Measurements from ENCODE around the gene PRKN.

Gene PRKN

DNA sequence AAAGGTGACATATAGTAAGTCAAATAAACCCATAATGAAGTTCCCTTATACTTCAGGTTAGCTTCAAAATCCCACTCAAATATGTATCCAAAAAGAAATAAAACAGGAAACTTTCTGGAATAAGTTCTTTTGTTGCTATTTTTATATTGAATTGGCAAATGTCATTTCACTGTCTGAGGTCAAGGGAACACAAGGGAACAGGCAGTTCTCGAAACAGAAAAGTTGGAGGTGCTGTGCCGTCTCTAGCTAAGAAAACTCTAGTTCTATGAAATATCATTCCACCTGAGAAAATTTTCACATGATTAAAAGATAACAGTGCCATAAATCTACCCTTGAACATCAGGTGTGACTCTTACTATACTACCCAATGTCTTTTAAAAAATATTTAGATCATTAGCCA lies 358.5 kb downstream of the PRKN start:
- H3K27me3 ChIP-seq (ENCODE audit: insufficient read depth, low read length, poor library complexity), result no peaks in the 10 kb centered on the region
- H3K9me3 ChIP-seq (ENCODE audit: insufficient read depth, low read length, severe bottlenecking), result no peaks in the 10 kb centered on the region
- H3K79me2 ChIP-seq (ENCODE audit: insufficient read depth, low read length), result no peaks in the 10 kb centered on the region
- no peak overlapping the region for H3K4me2 ChIP-seq (ENCODE audit: insufficient read depth, low read length)
- H2AFZ ChIP-seq (ENCODE audit: low read depth, low read length), result no peak overlapping the region
- ATAC-seq (ENCODE audit: insufficient read depth, low read depth), result no peak
- no peak overlapping the region for H3K4me3 ChIP-seq (ENCODE audit: low read depth in 1 of 2, low read length in 2 of 2)
- TF ChIP-seq EZH2 (IDR thresholded peaks at IDR 0.05; ENCODE audit: borderline replicate concordance, low read depth, low read length, severe bottlenecking), result no peak
- TF ChIP-seq, protein P1, sequence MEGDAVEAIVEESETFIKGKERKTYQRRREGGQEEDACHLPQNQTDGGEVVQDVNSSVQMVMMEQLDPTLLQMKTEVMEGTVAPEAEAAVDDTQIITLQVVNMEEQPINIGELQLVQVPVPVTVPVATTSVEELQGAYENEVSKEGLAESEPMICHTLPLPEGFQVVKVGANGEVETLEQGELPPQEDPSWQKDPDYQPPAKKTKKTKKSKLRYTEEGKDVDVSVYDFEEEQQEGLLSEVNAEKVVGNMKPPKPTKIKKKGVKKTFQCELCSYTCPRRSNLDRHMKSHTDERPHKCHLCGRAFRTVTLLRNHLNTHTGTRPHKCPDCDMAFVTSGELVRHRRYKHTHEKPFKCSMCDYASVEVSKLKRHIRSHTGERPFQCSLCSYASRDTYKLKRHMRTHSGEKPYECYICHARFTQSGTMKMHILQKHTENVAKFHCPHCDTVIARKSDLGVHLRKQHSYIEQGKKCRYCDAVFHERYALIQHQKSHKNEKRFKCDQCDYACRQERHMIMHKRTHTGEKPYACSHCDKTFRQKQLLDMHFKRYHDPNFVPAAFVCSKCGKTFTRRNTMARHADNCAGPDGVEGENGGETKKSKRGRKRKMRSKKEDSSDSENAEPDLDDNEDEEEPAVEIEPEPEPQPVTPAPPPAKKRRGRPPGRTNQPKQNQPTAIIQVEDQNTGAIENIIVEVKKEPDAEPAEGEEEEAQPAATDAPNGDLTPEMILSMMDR (IDR thresholded peaks at IDR 0.05; ENCODE audit: borderline replicate concordance, extremely low read depth, low read length, poor library complexity, severe bottlenecking), result no peak
- DNase-seq, result no peak
- H3K36me3 ChIP-seq (ENCODE audit: insufficient read depth, low read length), result no peaks in the 10 kb centered on the region
- H4K20me1 ChIP-seq (ENCODE audit: insufficient read depth, low read length), result no peaks in the 10 kb centered on the region
- no peaks in the 10 kb centered on the region for H3K4me1 ChIP-seq (ENCODE audit: insufficient read depth, low read length)
- no peak overlapping the region for H3K27ac ChIP-seq (ENCODE audit: low read length)
- no peak overlapping the region for H3K9ac ChIP-seq (ENCODE audit: low read depth, low read length)

- TF ChIP-seq EZH2 (IDR thresholded peaks at IDR 0.05; ENCODE audit: borderline replicate concordance, low read depth, low read length, severe bottlenecking), result no peak
- TF ChIP-seq, protein P1 (IDR thresholded peaks at IDR 0.05; ENCODE audit: borderline replicate concordance, extremely low read depth, low read length, poor library complexity, severe bottlenecking), result no peak
- Histone ChIP-seq H2AFZ (ENCODE audit: low read depth, low read length) (no peak overlapping the region), H3K4me3 (ENCODE audit: low read depth in 1 of 2, low read length in 2 of 2) (no peak overlapping the region), H3K79me2 (ENCODE audit: insufficient read depth, low read length) (no peaks in the 10 kb centered on the region), H3K27ac (ENCODE audit: low read length) (no peak overlapping the region), H3K9me3 (ENCODE audit: insufficient read depth, low read length, severe bottlenecking) (no peaks in the 10 kb centered on the region), H3K4me1 (ENCODE audit: insufficient read depth, low read length) (no peaks in the 10 kb centered on the region), H3K4me2 (ENCODE audit: insufficient read depth, low read length) (no peak overlapping the region), H3K36me3 (ENCODE audit: insufficient read depth, low read length) (no peaks in the 10 kb centered on the region), H3K9ac (ENCODE audit: low read depth, low read length) (no peak overlapping the region), H4K20me1 (ENCODE audit: insufficient read depth, low read length) (no peaks in the 10 kb centered on the region), H3K27me3 (ENCODE audit: insufficient read depth, low read length, poor library complexity) (no peaks in the 10 kb centered on the region)
- no peak for DNase-seq
- no peak for ATAC-seq (ENCODE audit: insufficient read depth, low read depth)
Observed at GRCh38 chr6:162364488-162364887, 363.1 kb downstream of the PRKN start.

GRCh38 chr6:162363757-162364156 lies 363.8 kb downstream of the PRKN start:
- H3K9me3 ChIP-seq (ENCODE audit: insufficient read depth, low read length, severe bottlenecking), result no peaks in the 10 kb centered on the region
- TF ChIP-seq EZH2 (IDR thresholded peaks at IDR 0.05; ENCODE audit: borderline replicate concordance, low read depth, low read length, severe bottlenecking), result no peak
- TF ChIP-seq, protein P1 (IDR thresholded peaks at IDR 0.05; ENCODE audit: borderline replicate concordance, extremely low read depth, low read length, poor library complexity, severe bottlenecking), result no peak
- H3K9ac ChIP-seq (ENCODE audit: low read depth, low read length), result no peak overlapping the region
- H3K27me3 ChIP-seq (ENCODE audit: insufficient read depth, low read length, poor library complexity), result no peaks in the 10 kb centered on the region
- DNase-seq (no peak), ATAC-seq (ENCODE audit: insufficient read depth, low read depth) (no peak)
- no peak overlapping the region for H3K27ac ChIP-seq (ENCODE audit: low read length)
- no peaks in the 10 kb centered on the region for H4K20me1 ChIP-seq (ENCODE audit: insufficient read depth, low read length)
- H2AFZ ChIP-seq (ENCODE audit: low read depth, low read length), result no peak overlapping the region
- H3K36me3 ChIP-seq (ENCODE audit: insufficient read depth, low read length), result no peaks in the 10 kb centered on the region
- H3K4me1 ChIP-seq (ENCODE audit: insufficient read depth, low read length), result no peaks in the 10 kb centered on the region
- no peak overlapping the region for H3K4me2 ChIP-seq (ENCODE audit: insufficient read depth, low read length)
- no peaks in the 10 kb centered on the region for H3K79me2 ChIP-seq (ENCODE audit: insufficient read depth, low read length)
- H3K4me3 ChIP-seq (ENCODE audit: low read depth in 1 of 2, low read length in 2 of 2), result no peak overlapping the region

Measured in DND-41 (cell line).